SK-N-MC (cell line): ENCODE results near the gene ZNF555.
A peak's percentile ranks its signal among the peaks of the same experiment; 100 is the strongest.
"Not testable (repeated sequence)": the region's sequence is repeated elsewhere in the genome, so short reads cannot be mapped to it uniquely, and the experiment has no call there.

Source experiments
- DNase-seq: peaks from one replicate; pipeline ENCODE4 v3.0.0-alpha.2; 2011; ENCODE audit warnings: low read depth, low spot score
- H3K27ac ChIP-seq: fragments of 200-600 bp; sonication (generic); 2 replicates; pipeline ENCODE4 v1.5.1; 2016; ENCODE audit warnings: mixed run types
- H3K36me3 ChIP-seq: fragments of 200-600 bp; sonication (generic); 2 replicates; pipeline ENCODE4 v1.6.1; 2017; ENCODE audit warnings: antibody characterized with exemption, low read length, mixed read lengths; ENCODE audit not compliant: insufficient read depth
- H3K4me3 ChIP-seq: fragments of 200-600 bp; sonication (generic); 2 replicates; pipeline ENCODE4 v1.5.1; 2016
- H3K9ac ChIP-seq: fragments of 200-600 bp; sonication (generic); 2 replicates; pipeline ENCODE4 v1.8.0; 2017; ENCODE audit warnings: mixed run types, mixed read lengths; ENCODE audit not compliant: insufficient read length
- H3K9me3 ChIP-seq: fragments of 200-600 bp; sonication (generic); 2 replicates; pipeline ENCODE4 v1.6.1; 2017; ENCODE audit warnings: low read depth, mild to moderate bottlenecking, antibody characterized with exemption, low read length, moderate library complexity, mixed read lengths
- EZH2 ChIP-seq: fragments of 200-600 bp; sonication (generic); IDR thresholded peaks from one replicate; pipeline ENCODE4 v1.6.1; 2017; ENCODE audit warnings: antibody characterized with exemption
- FOXP2 ChIP-seq: optimal IDR thresholded peaks from 2 replicates; pipeline ENCODE3; 2011; ENCODE audit warnings: mild to moderate bottlenecking, moderate library complexity; ENCODE audit not compliant: insufficient read depth; ENCODE audit errors: extremely low read length, control extremely low read depth
- POLR2AphosphoS5 ChIP-seq: IDR thresholded peaks from 2 replicates; pipeline ENCODE4 v1.6.1; 2012; ENCODE audit warnings: mild to moderate bottlenecking, low read depth, low read length, borderline replicate concordance

The ZNF555 gene

GRCh38 chr19:2815923-2816322, 25.4 kb upstream of the ZNF555 start:
- TF ChIP-seq POLR2AphosphoS5 (no peak), EZH2 (no peak), FOXP2 (no peak)
- H3K9ac ChIP-seq = no peak overlapping the region
- H3K4me3 ChIP-seq = no peak overlapping the region
- DNase-seq = no peak
- peaks cover 1% of the 10 kb centered on the region; the same call in 1 of the 2 replicates for H3K36me3 ChIP-seq
- H3K27ac ChIP-seq = no peak overlapping the region
- H3K9me3 ChIP-seq = no peaks in the 10 kb centered on the region

- TF ChIP-seq EZH2 = no peak
- no peak for TF ChIP-seq POLR2AphosphoS5
- TF ChIP-seq FOXP2 = no peak
- no peaks in the 10 kb centered on the region; the same call in 1 of the 2 replicates for H3K36me3 ChIP-seq
- no peak for DNase-seq
Measured at GRCh38 chr19:2816641-2817040, 24.6 kb upstream of the ZNF555 start.

DNA sequence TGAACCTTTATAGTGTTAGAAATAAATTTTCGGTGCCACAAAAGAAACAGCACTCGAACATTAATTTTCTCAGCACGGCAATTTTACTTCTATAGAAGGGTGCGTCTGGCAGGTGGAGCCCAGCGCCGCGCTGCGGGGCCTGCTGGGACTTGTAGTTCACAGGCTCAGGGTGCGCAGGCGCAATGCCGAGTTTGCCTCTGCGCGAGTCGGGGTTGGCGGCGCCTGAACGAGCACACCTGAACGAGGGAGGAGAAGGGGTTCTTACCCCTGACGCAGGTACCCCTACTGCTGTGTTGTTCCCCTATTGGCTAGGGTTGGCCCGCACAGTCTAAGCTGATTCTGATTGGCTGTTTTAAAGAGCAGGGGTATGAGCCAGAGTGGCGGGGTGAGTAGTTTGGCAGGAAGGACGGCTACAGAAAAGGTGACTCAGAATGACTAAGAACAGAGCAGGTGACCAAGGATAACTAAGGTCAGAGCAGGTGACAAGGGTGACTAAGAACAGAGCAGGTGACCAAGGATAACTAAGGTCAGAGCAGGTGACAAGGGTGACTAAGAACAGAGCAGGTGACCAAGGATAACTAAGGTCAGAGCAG, 23.9 kb upstream of the ZNF555 start:
- H3K9ac ChIP-seq, DNase-seq, H3K9me3 ChIP-seq, H3K27ac ChIP-seq, H3K4me3 ChIP-seq, H3K36me3 ChIP-seq: not testable (repeated sequence)

More at GRCh38 chr19:2816641-2817040, 24.6 kb upstream of the ZNF555 start:
- H3K9me3 ChIP-seq = no peaks in the 10 kb centered on the region
- H3K9ac ChIP-seq = no peak overlapping the region
- H3K4me3 ChIP-seq = no peak overlapping the region
- H3K27ac ChIP-seq = no peak overlapping the region

- Histone ChIP-seq H3K27ac (no peak within 1 kb of the TSS), H3K4me3 (peak within 1 kb of the TSS; percentile 89), H3K9me3 (no peaks in the 10 kb centered on the region), H3K36me3 (no peaks in the 10 kb centered on the region), H3K9ac (peak within 1 kb of the TSS; percentile 82)
- TF ChIP-seq POLR2AphosphoS5 = peak; percentile 77
- TF ChIP-seq EZH2 = no peak
- peak; percentile 78 for DNase-seq
Measured at GRCh38 chr19:2819540-2820111, 21.6 kb upstream of the ZNF555 start, which contains the start of gene ZNF554. TSS of gene ZNF554 (plus strand) at chr19:2819868. CDS start at chr19:2820072, 204 bp downstream.

- H3K9me3 ChIP-seq = no peaks in the 10 kb centered on the region
- H3K9ac ChIP-seq = peak overlapping the region; percentile 82
- peak overlapping the region; percentile 89 for H3K4me3 ChIP-seq
- TF ChIP-seq EZH2 (no peak), POLR2AphosphoS5 (no peak), FOXP2 (no peak)
- H3K36me3 ChIP-seq = no peaks in the 10 kb centered on the region
- no peak for DNase-seq
- no peak overlapping the region for H3K27ac ChIP-seq
Measured at GRCh38 chr19:2820112-2820702, 21.1 kb upstream of the ZNF555 start.

DNA sequence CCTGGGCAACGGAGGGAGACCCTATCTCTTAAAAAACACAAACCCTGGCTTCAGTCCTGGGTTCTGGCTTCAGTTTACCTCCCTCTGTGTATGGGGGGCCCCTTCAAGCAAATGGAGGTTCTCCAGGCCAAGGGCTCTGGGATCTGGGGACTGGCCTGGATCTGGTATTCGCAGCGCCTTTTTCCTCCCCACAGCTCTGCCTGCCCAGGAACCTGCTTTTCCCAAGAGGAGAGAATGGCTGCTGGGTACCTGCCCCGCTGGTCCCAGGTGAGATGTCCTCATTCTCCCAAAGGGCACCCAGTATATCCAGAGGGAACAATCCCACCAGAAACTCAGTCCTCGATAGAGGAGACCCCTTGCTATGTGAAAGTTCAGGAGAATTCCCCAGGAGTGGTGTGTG, 18.4 kb upstream of the ZNF555 start:
- no peaks in the 10 kb centered on the region for H3K9me3 ChIP-seq
- no peak overlapping the region for H3K27ac ChIP-seq
- no peaks in the 10 kb centered on the region; the same call in 1 of the 2 replicates for H3K36me3 ChIP-seq
- no peak overlapping the region for H3K9ac ChIP-seq
- no peak overlapping the region for H3K4me3 ChIP-seq
- TF ChIP-seq EZH2 = no peak
- TF ChIP-seq FOXP2 = no peak
- no peak for TF ChIP-seq POLR2AphosphoS5
- DNase-seq = no peak

DNA sequence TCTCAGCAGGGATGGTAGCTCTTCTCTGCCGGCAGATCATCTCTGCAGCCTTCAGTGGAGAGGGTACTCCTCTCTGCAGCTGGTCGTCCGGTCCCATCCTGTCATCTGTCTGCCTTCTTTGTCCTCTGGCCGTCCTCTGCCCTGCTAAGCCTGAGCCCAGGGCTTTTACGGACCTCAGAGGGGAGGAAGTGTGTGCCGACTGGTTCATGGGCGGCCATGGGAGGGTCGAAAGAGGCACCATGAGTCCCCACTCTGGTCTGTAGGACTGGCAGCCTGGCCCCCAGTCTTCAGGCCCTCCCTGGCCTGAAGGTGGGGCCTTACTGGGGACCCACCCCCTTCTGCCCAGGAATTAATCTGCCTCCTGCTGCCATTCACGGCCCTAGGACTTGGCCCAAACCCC, 17.6 kb upstream of the ZNF555 start:
- TF ChIP-seq POLR2AphosphoS5 (no peak), FOXP2 (no peak), EZH2 (no peak)
- DNase-seq = no peak
- H3K9me3 ChIP-seq = no peaks in the 10 kb centered on the region
- H3K27ac ChIP-seq = no peak overlapping the region
- no peak overlapping the region for H3K4me3 ChIP-seq
- H3K9ac ChIP-seq = no peak overlapping the region
- no peaks in the 10 kb centered on the region; the same call in 1 of the 2 replicates for H3K36me3 ChIP-seq

DNA sequence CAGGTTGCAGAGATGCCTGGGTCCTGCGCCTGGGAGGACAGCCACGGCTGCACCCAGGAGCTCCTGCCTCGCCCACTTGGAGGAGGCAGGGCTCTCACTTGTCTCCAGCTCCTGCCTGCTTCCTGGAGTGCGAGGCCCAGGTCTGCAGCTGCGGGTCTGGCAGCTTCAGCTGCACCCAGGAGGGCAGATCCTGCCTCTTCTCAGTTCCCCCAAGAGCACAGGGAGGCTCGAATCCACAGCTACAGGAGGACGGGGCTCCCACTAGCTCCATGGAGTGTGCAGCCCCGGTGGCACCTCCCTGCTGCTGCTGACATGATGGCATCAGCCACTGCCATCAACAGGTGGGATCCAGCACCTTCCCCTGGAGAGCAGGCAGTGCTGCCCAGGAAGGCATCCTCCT, 17.1 kb upstream of the ZNF555 start:
- no peak overlapping the region for H3K9ac ChIP-seq
- no peaks in the 10 kb centered on the region; the same call in 1 of the 2 replicates for H3K36me3 ChIP-seq
- no peaks in the 10 kb centered on the region for H3K9me3 ChIP-seq
- TF ChIP-seq POLR2AphosphoS5 (no peak), EZH2 (no peak), FOXP2 (no peak)
- H3K4me3 ChIP-seq = no peak overlapping the region
- no peak overlapping the region for H3K27ac ChIP-seq
- no peak for DNase-seq
